HEK293 (cell line): ENCODE measurements around the gene NOS1AP.

Source experiments
- CTCF ChIA-PET: fragments of 350-600 bp; formaldehyde crosslinking; extraction: SDS; loops from one replicate; lab custom pipeline; 2021; ENCODE audit warnings: antibody characterized with exemption; lab: Yijun Ruan, JAX
- POLR2A ChIA-PET: fragments of 300-600 bp; formaldehyde crosslinking; extraction: SDS; loops from one replicate; lab custom pipeline; 2020; ENCODE audit warnings: antibody characterized with exemption, inconsistent platforms; lab: Yijun Ruan, JAX
- H3K27ac ChIP-seq: fragments of 200-500 bp; sonication (Bioruptor generic); 2 replicates; pipeline ENCODE4 v1.5.1; 2014; ENCODE audit warnings: low read depth, low read length, control low read depth, inconsistent platforms; ENCODE audit errors: extremely low read depth
- H3K36me3 ChIP-seq, 2 experiments: fragments of 200-500 bp in 1 of 2; sonication (Bioruptor generic) in 1 of 2; 1 replicate in 1 of 2; 2 replicates in 1 of 2; pipeline ENCODE4 v1.5.1; 2014 to 2017; ENCODE audit warnings: inconsistent platforms in 2 of 2, low read length in 2 of 2; ENCODE audit not compliant: control insufficient read depth in 2 of 2, insufficient read depth in 1 of 2
- H3K4me1 ChIP-seq: fragments of 200-500 bp; sonication (Bioruptor generic); 2 replicates; pipeline ENCODE4 v1.5.1; 2014; ENCODE audit warnings: mild to moderate bottlenecking, low read length, inconsistent platforms; ENCODE audit not compliant: control insufficient read depth, insufficient read depth
- H3K4me3 ChIP-seq: 2 replicates; pipeline ENCODE4 v1.5.1; 2011; ENCODE audit warnings: low read depth, mild to moderate bottlenecking, control low read depth, low read length, moderate library complexity
- H3K9me3 ChIP-seq: fragments of 200-500 bp; sonication (Bioruptor generic); 2 replicates; pipeline ENCODE4 v1.5.1; 2014; ENCODE audit warnings: low read depth, low read length, inconsistent platforms; ENCODE audit not compliant: control insufficient read depth, insufficient read depth
- EGR2 ChIP-seq: fragments of 450-650 bp; formaldehyde crosslinking; IDR thresholded peaks from 2 replicates; pipeline ENCODE4 v1.5.1; 2016; ENCODE audit warnings: low read depth, missing biosample characterization, missing genetic modification characterization
- GFI1B ChIP-seq: fragments of 450-650 bp; formaldehyde crosslinking; IDR thresholded peaks from 2 replicates; pipeline ENCODE4 v1.5.1; 2016; ENCODE audit warnings: missing biosample characterization, missing genetic modification characterization
- SP7 ChIP-seq: fragments of 450-650 bp; formaldehyde crosslinking; IDR thresholded peaks from 2 replicates; pipeline ENCODE4 v1.5.1; 2016; ENCODE audit warnings: missing biosample characterization, missing genetic modification characterization
- ZFHX2 ChIP-seq: fragments of 450-650 bp; formaldehyde crosslinking; conservative IDR thresholded peaks from 2 replicates; pipeline ENCODE4 v1.5.1; 2016; ENCODE audit warnings: missing biosample characterization, missing genetic modification characterization
- ZNF211 ChIP-seq: fragments of 450-650 bp; formaldehyde crosslinking; IDR thresholded peaks from 2 replicates; pipeline ENCODE4 v1.5.1; 2016; ENCODE audit warnings: low read depth, missing biosample characterization, missing genetic modification characterization
- ZNF266 ChIP-seq: fragments of 450-650 bp; formaldehyde crosslinking; IDR thresholded peaks from 2 replicates; pipeline ENCODE4 v1.5.1; 2016; ENCODE audit warnings: missing biosample characterization, missing genetic modification characterization, low read depth
- ZNF341 ChIP-seq: fragments of 450-650 bp; formaldehyde crosslinking; IDR thresholded peaks from 2 replicates; pipeline ENCODE4; 2016; ENCODE audit warnings: low read depth, missing biosample characterization, missing genetic modification characterization
- ZSCAN16 ChIP-seq: fragments of 450-650 bp; formaldehyde crosslinking; IDR thresholded peaks from 2 replicates; pipeline ENCODE4 v1.5.1; 2016; ENCODE audit warnings: missing biosample characterization, missing genetic modification characterization
- TF ChIP-seq, protein P1 (sequence below): fragments of 450-650 bp; formaldehyde crosslinking; IDR thresholded peaks from 2 replicates; pipeline ENCODE4 v1.5.1; 2017; ENCODE audit warnings: missing biosample characterization, missing genetic modification characterization
- TF ChIP-seq, protein P2 (sequence below): fragments of 450-650 bp; formaldehyde crosslinking; IDR thresholded peaks from 2 replicates; pipeline ENCODE4 v1.5.1; 2017; ENCODE audit warnings: missing biosample characterization, mild to moderate bottlenecking, missing genetic modification characterization, moderate library complexity
- TF ChIP-seq, protein P3 (sequence below): fragments of 450-650 bp; formaldehyde crosslinking; IDR thresholded peaks from 2 replicates; pipeline ENCODE4 v1.5.1; 2016; ENCODE audit warnings: missing biosample characterization, missing genetic modification characterization
- TF ChIP-seq, protein P4 (sequence below): fragments of 450-650 bp; IDR thresholded peaks from 2 replicates; pipeline ENCODE4 v1.5.1; 2018; ENCODE audit warnings: missing biosample characterization, missing genetic modification characterization
- TF ChIP-seq, protein P5 (sequence below): fragments of 450-650 bp; IDR thresholded peaks from 2 replicates; pipeline ENCODE4 v1.5.1; 2018; ENCODE audit warnings: missing biosample characterization, mild to moderate bottlenecking, missing genetic modification characterization
- TF ChIP-seq, protein P6 (sequence below): sonication (generic); formaldehyde crosslinking; IDR thresholded peaks from 2 replicates; pipeline ENCODE4 v1.8.1; 2022; ENCODE audit warnings: mild to moderate bottlenecking, moderate library complexity, missing genetic modification reagents

Gene NOS1AP

DNA sequence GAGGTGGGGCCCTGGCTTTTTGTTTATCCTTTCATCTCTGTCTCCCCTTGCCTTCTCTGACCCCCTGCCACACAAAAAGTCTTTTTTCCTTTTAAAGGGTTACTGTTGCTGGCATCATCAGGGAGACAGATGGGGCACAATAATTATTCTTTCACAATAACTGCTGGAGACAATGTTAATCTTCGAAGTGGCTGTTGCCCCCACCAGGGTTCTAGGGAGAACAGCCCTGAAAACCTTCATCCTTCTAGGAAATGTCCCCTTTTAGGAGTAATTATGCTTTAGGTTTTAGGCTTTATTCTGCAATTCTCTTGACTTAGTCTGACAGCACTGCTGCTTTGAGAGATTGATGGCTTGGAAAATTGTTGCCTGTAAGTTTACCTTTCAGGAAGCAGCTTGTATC, 150.0 kb downstream of the NOS1AP start:
- Histone ChIP-seq H3K9me3 (no peaks in the 10 kb centered on the region), H3K27ac (no peak overlapping the region), H3K4me3 (no peak overlapping the region), H3K4me1 (peaks cover 29% of the 10 kb centered on the region), H3K36me3 (no peaks in the 10 kb centered on the region)
- TF ChIP-seq ZNF341 (tag by site-specific recombination): peak; percentile 34; the same call in 1 of the 2 replicates
- no peak for TF ChIP-seq SP7 (tag by site-specific recombination)
- TF ChIP-seq, protein P1, sequence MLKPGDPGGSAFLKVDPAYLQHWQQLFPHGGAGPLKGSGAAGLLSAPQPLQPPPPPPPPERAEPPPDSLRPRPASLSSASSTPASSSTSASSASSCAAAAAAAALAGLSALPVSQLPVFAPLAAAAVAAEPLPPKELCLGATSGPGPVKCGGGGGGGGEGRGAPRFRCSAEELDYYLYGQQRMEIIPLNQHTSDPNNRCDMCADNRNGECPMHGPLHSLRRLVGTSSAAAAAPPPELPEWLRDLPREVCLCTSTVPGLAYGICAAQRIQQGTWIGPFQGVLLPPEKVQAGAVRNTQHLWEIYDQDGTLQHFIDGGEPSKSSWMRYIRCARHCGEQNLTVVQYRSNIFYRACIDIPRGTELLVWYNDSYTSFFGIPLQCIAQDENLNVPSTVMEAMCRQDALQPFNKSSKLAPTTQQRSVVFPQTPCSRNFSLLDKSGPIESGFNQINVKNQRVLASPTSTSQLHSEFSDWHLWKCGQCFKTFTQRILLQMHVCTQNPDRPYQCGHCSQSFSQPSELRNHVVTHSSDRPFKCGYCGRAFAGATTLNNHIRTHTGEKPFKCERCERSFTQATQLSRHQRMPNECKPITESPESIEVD (tag by site-specific recombination): peak; percentile 17; the same call in 1 of the 2 replicates
- CTCF ChIA-PET: interaction anchor here (0.8 to 0.9 kb wide), 2 partner anchors 149 to 163 kb away, joined by 3 to 5 read pairs; no protein-coding TSS in a partner anchor
- POLR2A ChIA-PET: no interaction called here

DNA sequence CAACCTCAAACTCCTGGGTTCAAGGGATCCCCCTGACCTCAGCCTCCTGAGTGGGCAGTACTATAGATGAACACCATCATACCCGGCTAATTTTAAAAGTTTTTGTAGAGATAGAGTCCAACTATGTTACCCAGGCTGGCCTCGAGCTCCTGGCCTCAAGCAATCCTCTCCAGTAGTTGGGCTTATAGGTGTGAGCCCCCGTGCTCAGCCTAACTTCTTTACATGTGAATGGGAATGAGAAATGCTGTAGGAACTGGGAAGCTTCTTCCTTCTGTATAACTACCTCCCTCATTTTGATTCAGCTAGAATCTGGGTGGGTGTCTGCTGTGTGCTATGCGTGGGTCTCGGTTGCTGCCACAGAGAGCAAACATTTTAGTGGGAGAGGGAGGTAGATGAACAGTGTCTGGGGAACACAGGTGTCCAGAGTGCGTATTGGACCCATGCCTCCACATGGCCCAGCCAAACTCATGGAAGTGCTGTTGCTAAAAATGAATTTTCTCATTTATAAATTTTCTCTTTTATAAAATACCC, 150.6 kb downstream of the NOS1AP start:
- Histone ChIP-seq H3K36me3 (no peaks in the 10 kb centered on the region), H3K27ac (no peak overlapping the region), H3K4me1 (peaks cover 29% of the 10 kb centered on the region), H3K4me3 (no peak overlapping the region), H3K9me3 (no peaks in the 10 kb centered on the region)
- POLR2A ChIA-PET: no interaction called here
- TF ChIP-seq GFI1B: no peak
- TF ChIP-seq ZSCAN16 (tag by site-specific recombination): no peak
- peak; percentile 56; the same call in 1 of the 2 replicates for TF ChIP-seq EGR2 (tag by site-specific recombination)
- TF ChIP-seq, protein P2, sequence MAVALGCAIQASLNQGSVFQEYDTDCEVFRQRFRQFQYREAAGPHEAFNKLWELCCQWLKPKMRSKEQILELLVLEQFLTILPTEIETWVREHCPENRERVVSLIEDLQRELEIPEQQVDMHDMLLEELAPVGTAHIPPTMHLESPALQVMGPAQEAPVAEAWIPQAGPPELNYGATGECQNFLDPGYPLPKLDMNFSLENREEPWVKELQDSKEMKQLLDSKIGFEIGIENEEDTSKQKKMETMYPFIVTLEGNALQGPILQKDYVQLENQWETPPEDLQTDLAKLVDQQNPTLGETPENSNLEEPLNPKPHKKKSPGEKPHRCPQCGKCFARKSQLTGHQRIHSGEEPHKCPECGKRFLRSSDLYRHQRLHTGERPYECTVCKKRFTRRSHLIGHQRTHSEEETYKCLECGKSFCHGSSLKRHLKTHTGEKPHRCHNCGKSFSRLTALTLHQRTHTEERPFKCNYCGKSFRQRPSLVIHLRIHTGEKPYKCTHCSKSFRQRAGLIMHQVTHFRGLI (tag by site-specific recombination): peak; percentile 58; the same call in 1 of the 2 replicates
- peak; percentile 28; the same call in 1 of the 2 replicates for TF ChIP-seq ZFHX2
- no peak for TF ChIP-seq ZNF266 (tag by site-specific recombination)
- TF ChIP-seq, protein P3, sequence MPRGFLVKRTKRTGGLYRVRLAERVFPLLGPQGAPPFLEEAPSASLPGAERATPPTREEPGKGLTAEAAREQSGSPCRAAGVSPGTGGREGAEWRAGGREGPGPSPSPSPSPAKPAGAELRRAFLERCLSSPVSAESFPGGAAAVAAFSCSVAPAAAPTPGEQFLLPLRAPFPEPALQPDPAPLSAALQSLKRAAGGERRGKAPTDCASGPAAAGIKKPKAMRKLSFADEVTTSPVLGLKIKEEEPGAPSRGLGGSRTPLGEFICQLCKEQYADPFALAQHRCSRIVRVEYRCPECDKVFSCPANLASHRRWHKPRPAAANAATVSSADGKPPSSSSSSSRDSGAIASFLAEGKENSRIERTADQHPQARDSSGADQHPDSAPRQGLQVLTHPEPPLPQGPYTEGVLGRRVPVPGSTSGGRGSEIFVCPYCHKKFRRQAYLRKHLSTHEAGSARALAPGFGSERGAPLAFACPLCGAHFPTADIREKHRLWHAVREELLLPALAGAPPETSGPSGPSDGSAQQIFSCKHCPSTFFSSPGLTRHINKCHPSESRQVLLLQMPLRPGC (tag by site-specific recombination): no peak
- TF ChIP-seq, protein P4, sequence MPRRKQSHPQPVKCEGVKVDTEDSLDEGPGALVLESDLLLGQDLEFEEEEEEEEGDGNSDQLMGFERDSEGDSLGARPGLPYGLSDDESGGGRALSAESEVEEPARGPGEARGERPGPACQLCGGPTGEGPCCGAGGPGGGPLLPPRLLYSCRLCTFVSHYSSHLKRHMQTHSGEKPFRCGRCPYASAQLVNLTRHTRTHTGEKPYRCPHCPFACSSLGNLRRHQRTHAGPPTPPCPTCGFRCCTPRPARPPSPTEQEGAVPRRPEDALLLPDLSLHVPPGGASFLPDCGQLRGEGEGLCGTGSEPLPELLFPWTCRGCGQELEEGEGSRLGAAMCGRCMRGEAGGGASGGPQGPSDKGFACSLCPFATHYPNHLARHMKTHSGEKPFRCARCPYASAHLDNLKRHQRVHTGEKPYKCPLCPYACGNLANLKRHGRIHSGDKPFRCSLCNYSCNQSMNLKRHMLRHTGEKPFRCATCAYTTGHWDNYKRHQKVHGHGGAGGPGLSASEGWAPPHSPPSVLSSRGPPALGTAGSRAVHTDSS (tag by site-specific recombination): no peak
- TF ChIP-seq ZNF211 (tag by site-specific recombination): no peak
- CTCF ChIA-PET: interaction anchor here (0.9 kb wide), 1 partner anchor 150 kb away, joined by 5 read pairs; no protein-coding TSS in a partner anchor

DNA sequence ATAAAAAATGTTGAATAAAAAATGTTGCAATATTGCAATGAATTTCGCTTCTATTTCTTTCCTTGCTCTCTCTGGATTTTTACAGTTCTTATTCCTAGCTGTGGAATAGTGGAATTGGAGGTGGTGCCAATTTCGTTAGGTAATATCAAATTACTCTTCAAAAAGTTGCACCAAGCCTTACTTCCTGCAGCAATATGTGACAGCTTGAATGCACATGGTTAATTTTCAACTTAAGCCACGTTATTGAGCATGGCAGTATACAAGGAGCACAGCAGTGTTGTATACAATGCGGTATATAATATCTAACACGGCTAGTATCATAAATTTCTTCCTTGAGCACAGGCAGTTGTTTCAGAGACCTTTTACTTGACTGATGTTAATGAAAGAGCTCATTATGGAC, 152.5 kb downstream of the NOS1AP start:
- no peak overlapping the region for H3K4me3 ChIP-seq
- TF ChIP-seq, protein P5, sequence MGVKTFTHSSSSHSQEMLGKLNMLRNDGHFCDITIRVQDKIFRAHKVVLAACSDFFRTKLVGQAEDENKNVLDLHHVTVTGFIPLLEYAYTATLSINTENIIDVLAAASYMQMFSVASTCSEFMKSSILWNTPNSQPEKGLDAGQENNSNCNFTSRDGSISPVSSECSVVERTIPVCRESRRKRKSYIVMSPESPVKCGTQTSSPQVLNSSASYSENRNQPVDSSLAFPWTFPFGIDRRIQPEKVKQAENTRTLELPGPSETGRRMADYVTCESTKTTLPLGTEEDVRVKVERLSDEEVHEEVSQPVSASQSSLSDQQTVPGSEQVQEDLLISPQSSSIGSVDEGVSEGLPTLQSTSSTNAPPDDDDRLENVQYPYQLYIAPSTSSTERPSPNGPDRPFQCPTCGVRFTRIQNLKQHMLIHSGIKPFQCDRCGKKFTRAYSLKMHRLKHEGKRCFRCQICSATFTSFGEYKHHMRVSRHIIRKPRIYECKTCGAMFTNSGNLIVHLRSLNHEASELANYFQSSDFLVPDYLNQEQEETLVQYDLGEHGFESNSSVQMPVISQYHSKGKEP (tag by site-specific recombination): peak; percentile 87
- TF ChIP-seq, protein P6, sequence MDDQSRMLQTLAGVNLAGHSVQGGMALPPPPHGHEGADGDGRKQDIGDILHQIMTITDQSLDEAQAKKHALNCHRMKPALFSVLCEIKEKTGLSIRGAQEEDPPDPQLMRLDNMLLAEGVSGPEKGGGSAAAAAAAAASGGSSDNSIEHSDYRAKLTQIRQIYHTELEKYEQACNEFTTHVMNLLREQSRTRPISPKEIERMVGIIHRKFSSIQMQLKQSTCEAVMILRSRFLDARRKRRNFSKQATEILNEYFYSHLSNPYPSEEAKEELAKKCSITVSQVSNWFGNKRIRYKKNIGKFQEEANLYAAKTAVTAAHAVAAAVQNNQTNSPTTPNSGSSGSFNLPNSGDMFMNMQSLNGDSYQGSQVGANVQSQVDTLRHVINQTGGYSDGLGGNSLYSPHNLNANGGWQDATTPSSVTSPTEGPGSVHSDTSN: no peak
- TF ChIP-seq, all 188 proteins: peak for 1
- Histone ChIP-seq H3K36me3 (no peaks in the 10 kb centered on the region), H3K27ac (no peak overlapping the region), H3K4me1 (peaks cover 26% of the 10 kb centered on the region), H3K9me3 (no peaks in the 10 kb centered on the region)
- POLR2A ChIA-PET: no interaction called here
- CTCF ChIA-PET: interaction anchor here (1.1 to 1.7 kb wide), 3 partner anchors 9 to 166 kb away, joined by 3 to 4 read pairs (median 4); no protein-coding TSS in a partner anchor
